KMS-11 (cell line): Measurements from ENCODE around the gene TRMT11.

Experiments
- H2AFZ ChIP-seq: fragments of 200-600 bp; sonication (generic); 2 replicates; pipeline ENCODE4 v1.6.1; 2016; ENCODE audit warnings: antibody characterized with exemption, mixed run types, low read depth
- H3K27ac ChIP-seq: fragments of 200-600 bp; sonication (generic); 2 replicates; pipeline ENCODE4 v1.6.1; 2016; ENCODE audit warnings: mild to moderate bottlenecking, mixed run types
- H3K27me3 ChIP-seq: fragments of 200-600 bp; sonication (generic); 2 replicates; pipeline ENCODE4 v1.6.1; 2017; ENCODE audit warnings: mild to moderate bottlenecking, low read depth, mixed run types, moderate library complexity; ENCODE audit not compliant: insufficient read depth
- H3K36me3 ChIP-seq: fragments of 200-600 bp; sonication (generic); 2 replicates; pipeline ENCODE4 v1.6.1; 2017; ENCODE audit warnings: mild to moderate bottlenecking, mixed run types; ENCODE audit not compliant: insufficient read depth
- H3K4me1 ChIP-seq: fragments of 200-600 bp; sonication (generic); 2 replicates; pipeline ENCODE4 v1.6.1; 2016; ENCODE audit warnings: mild to moderate bottlenecking, low read depth, mixed run types; ENCODE audit not compliant: poor library complexity, severe bottlenecking
- H3K4me2 ChIP-seq: fragments of 200-600 bp; sonication (generic); 2 replicates; pipeline ENCODE4 v1.7.0; 2016; ENCODE audit warnings: mild to moderate bottlenecking, mixed run types
- H3K4me3 ChIP-seq: fragments of 200-600 bp; sonication (generic); IDR thresholded peaks from 2 replicates; pipeline ENCODE4 v1.6.1; 2017; ENCODE audit warnings: low read depth, low read length, mixed read lengths; ENCODE audit not compliant: insufficient read depth
- H3K79me2 ChIP-seq: fragments of 200-600 bp; sonication (generic); 2 replicates; pipeline ENCODE4 v1.6.1; 2016; ENCODE audit warnings: low read depth, mixed run types; ENCODE audit not compliant: insufficient read depth
- H3K9ac ChIP-seq: fragments of 200-600 bp; sonication (generic); 2 replicates; pipeline ENCODE4 v1.6.1; 2016; ENCODE audit warnings: mild to moderate bottlenecking, mixed run types
- H4K20me1 ChIP-seq: fragments of 200-600 bp; sonication (generic); 2 replicates; pipeline ENCODE4 v1.6.1; 2016; ENCODE audit warnings: mild to moderate bottlenecking, mixed run types; ENCODE audit not compliant: insufficient read depth
- CTCF ChIP-seq: fragments of 200-600 bp; sonication (generic); conservative IDR thresholded peaks from 2 replicates; pipeline ENCODE4 v1.6.1; 2017; ENCODE audit warnings: low read depth, mild to moderate bottlenecking, antibody characterized with exemption, low read length, moderate library complexity, mixed read lengths

TRMT11 gene

GRCh38 chr6:125984311-125984710 is 2.0 kb upstream of the TRMT11 start:
- Histone ChIP-seq H3K4me1 (no peaks in the 10 kb centered on the region), H3K4me3 (no peak overlapping the region), H3K9ac (no peak overlapping the region), H3K4me2 (no peak overlapping the region), H3K27me3 (no peaks in the 10 kb centered on the region), H2AFZ (no peak overlapping the region), H3K27ac (no peak overlapping the region), H3K36me3 (no peaks in the 10 kb centered on the region), H4K20me1 (no peaks in the 10 kb centered on the region), H3K79me2 (no peaks in the 10 kb centered on the region)
- no peak for TF ChIP-seq CTCF

- peak overlapping the region; percentile 64 for H3K4me2 ChIP-seq
- TF ChIP-seq CTCF: no peak
- no peak overlapping the region; the same call in 1 of the 2 replicates for H3K9ac ChIP-seq
- no peaks in the 10 kb centered on the region for H3K79me2 ChIP-seq
- H3K27me3 ChIP-seq: no peaks in the 10 kb centered on the region
- no peaks in the 10 kb centered on the region for H3K4me1 ChIP-seq
- no peaks in the 10 kb centered on the region for H4K20me1 ChIP-seq
- H2AFZ ChIP-seq: peak overlapping the region; percentile 79; the same call in 1 of the 2 replicates
- H3K4me3 ChIP-seq: no peak overlapping the region
- H3K27ac ChIP-seq: no peak overlapping the region
- no peaks in the 10 kb centered on the region for H3K36me3 ChIP-seq
Measured at GRCh38 chr6:125985522-125985921, 818 bp upstream of the TRMT11 start.

- Histone ChIP-seq H3K27ac (no peak overlapping the region), H3K4me3 (no peak overlapping the region), H3K4me2 (peak overlapping the region; percentile 64), H3K9ac (peak overlapping the region; percentile 39; the same call in 1 of the 2 replicates), H4K20me1 (no peaks in the 10 kb centered on the region), H3K79me2 (no peaks in the 10 kb centered on the region), H3K36me3 (no peaks in the 10 kb centered on the region), H3K27me3 (no peaks in the 10 kb centered on the region), H3K4me1 (no peaks in the 10 kb centered on the region), H2AFZ (peak overlapping the region; percentile 79)
- TF ChIP-seq CTCF: no peak
Measured at GRCh38 chr6:125985979-125986300, 400 bp upstream of the TRMT11 start.

- no peak overlapping the region for H3K9ac ChIP-seq
- peak overlapping the region; percentile 79; the same call in 1 of the 2 replicates for H2AFZ ChIP-seq
- H3K4me2 ChIP-seq: peak overlapping the region; percentile 64; the same call in 1 of the 2 replicates
- no peaks in the 10 kb centered on the region for H3K36me3 ChIP-seq
- no peak overlapping the region for H3K4me3 ChIP-seq
- H3K79me2 ChIP-seq: no peaks in the 10 kb centered on the region
- no peaks in the 10 kb centered on the region for H3K27me3 ChIP-seq
- no peaks in the 10 kb centered on the region for H3K4me1 ChIP-seq
- H4K20me1 ChIP-seq: no peaks in the 10 kb centered on the region
- no peak for TF ChIP-seq CTCF
- H3K27ac ChIP-seq: no peak overlapping the region
Measured at GRCh38 chr6:125987026-125987617, 782 bp downstream of the TRMT11 start.
